ENCODE data around the gene AVP.

DNA sequence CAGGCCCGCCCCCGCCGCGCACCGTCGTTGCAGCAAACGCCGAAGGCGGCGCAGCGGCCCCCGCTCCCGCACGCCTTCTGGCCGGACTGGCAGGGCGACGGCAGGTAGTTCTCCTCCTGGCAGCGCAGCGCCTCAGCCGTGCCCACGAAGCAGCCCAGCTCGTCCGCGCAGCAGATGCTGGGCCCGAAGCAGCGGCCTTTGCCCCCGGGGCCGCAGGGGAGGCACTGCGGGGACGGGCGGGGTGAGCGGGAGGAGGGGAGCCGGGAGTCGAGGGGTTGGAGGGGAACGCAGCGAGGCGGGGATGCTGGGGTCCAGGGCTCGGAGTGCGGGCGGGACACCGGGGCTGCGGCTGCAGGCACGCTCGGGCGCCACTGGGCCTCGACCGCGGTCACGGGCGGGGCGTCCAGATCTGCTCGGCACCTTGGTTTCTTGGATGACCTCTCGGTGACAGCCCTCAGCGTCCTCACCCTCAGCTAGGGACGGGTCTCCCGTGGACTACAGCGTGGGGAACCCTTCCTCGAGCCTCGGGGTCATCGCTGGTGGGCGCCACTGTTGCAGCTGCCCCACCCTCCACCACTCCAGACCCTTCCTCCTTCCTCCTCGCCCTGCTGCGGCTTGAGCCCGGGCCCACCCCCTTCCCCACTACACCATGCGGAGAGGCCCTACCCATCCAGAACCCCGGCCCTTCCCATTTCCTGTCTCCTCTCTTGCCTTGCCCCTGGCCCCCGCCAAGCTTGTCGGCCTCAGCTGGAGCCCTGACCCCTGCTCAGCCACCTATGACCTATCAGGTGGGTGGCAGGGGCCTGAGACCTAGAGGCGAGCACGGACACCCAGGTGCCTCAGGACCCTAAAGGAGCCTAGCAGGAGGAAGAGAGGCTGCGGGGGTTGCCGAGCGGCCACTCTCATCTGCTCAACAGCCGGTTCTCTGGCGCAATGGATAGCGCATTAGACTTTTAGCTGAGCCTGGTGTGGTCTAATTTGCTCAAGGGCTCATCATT lies 1.3 kb downstream of the AVP start:
- TF ChIP-seq PAX5 (IDR thresholded peaks at IDR 0.05; ENCODE audit: insufficient read depth, low read length, severe bottlenecking) (no peak), POLR2A (IDR thresholded peaks at IDR 0.05; ENCODE audit: low read depth, low read length) (no peak), TAF1 (IDR thresholded peaks at IDR 0.05; ENCODE audit: low read depth, low read length) (no peak), SPI1 (IDR thresholded peaks at IDR 0.05; ENCODE audit: low read depth, low read length) (no peak)

Measured in GM12891 (cell line).